GM12878 (cell line): ENCODE data around the gene MAGI1.

ENCODE experiments used
- BRCA1 ChIP-seq: IDR thresholded peaks from 2 replicates; pipeline ENCODE4 v1.6.1; 2011; ENCODE audit warnings: low read depth, low read length, improper control_type of control experiment
- JUNB ChIP-seq: IDR thresholded peaks from 2 replicates; pipeline ENCODE4 v1.6.1; 2016; ENCODE audit warnings: antibody characterized with exemption, mild to moderate bottlenecking
- NR2C1 ChIP-seq: fragments of 450-650 bp; IDR thresholded peaks from 2 replicates; pipeline ENCODE4 v1.6.1; 2017; ENCODE audit warnings: antibody characterized with exemption, mild to moderate bottlenecking, moderate library complexity
- YY1 ChIP-seq: IDR thresholded peaks from 2 replicates; pipeline ENCODE4 v1.6.1; 2011; ENCODE audit warnings: low read depth, mild to moderate bottlenecking, low read length
- TF ChIP-seq, protein P1 (sequence below): IDR thresholded peaks from 2 replicates; pipeline ENCODE4 v1.6.1; 2011; ENCODE audit warnings: borderline replicate concordance, low read depth, mild to moderate bottlenecking, moderate library complexity, low read length; ENCODE audit not compliant: insufficient read depth, poor library complexity, severe bottlenecking
- TF ChIP-seq, protein P2 (sequence below): IDR thresholded peaks from 2 replicates; pipeline ENCODE4 v1.6.1; 2012; ENCODE audit warnings: mild to moderate bottlenecking, low read depth, low read length

DNA sequence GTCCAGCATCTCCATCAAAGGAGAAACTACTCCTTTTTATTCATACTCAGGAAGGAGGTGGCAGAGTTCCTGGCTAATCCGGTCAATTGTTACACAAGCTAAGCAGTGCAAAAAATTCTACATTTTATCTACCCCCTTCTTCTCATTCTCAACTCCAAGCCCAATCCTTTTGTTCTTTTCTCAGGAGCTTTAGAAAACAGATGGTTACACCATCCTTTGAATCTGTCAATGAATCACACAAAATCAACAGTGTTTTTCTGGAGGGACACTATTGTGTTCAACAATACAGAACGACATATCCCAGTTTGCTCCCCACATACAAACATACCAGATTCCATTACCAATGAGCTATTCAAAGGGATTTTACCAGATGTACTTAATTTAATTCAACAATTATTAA is 362.1 kb downstream of the MAGI1 start:
- TF ChIP-seq YY1: no peak
- TF ChIP-seq JUNB: no peak
- TF ChIP-seq, protein P1, sequence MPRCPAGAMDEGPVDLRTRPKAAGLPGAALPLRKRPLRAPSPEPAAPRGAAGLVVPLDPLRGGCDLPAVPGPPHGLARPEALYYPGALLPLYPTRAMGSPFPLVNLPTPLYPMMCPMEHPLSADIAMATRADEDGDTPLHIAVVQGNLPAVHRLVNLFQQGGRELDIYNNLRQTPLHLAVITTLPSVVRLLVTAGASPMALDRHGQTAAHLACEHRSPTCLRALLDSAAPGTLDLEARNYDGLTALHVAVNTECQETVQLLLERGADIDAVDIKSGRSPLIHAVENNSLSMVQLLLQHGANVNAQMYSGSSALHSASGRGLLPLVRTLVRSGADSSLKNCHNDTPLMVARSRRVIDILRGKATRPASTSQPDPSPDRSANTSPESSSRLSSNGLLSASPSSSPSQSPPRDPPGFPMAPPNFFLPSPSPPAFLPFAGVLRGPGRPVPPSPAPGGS: no peak
- TF ChIP-seq NR2C1: no peak
- TF ChIP-seq, protein P2, sequence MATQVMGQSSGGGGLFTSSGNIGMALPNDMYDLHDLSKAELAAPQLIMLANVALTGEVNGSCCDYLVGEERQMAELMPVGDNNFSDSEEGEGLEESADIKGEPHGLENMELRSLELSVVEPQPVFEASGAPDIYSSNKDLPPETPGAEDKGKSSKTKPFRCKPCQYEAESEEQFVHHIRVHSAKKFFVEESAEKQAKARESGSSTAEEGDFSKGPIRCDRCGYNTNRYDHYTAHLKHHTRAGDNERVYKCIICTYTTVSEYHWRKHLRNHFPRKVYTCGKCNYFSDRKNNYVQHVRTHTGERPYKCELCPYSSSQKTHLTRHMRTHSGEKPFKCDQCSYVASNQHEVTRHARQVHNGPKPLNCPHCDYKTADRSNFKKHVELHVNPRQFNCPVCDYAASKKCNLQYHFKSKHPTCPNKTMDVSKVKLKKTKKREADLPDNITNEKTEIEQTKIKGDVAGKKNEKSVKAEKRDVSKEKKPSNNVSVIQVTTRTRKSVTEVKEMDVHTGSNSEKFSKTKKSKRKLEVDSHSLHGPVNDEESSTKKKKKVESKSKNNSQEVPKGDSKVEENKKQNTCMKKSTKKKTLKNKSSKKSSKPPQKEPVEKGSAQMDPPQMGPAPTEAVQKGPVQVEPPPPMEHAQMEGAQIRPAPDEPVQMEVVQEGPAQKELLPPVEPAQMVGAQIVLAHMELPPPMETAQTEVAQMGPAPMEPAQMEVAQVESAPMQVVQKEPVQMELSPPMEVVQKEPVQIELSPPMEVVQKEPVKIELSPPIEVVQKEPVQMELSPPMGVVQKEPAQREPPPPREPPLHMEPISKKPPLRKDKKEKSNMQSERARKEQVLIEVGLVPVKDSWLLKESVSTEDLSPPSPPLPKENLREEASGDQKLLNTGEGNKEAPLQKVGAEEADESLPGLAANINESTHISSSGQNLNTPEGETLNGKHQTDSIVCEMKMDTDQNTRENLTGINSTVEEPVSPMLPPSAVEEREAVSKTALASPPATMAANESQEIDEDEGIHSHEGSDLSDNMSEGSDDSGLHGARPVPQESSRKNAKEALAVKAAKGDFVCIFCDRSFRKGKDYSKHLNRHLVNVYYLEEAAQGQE: no peak
- TF ChIP-seq BRCA1: no peak
